Inflammatory macrophage treated with lipopolysaccharide for 1 hour (primary cell): ENCODE results near the gene TMEM167B.

Experiments used
- DNase-seq, 2 donors: peaks; one replicate each; pipeline ENCODE4 v3.0.0-alpha.2; 2020 to 2022

The TMEM167B gene

DNA sequence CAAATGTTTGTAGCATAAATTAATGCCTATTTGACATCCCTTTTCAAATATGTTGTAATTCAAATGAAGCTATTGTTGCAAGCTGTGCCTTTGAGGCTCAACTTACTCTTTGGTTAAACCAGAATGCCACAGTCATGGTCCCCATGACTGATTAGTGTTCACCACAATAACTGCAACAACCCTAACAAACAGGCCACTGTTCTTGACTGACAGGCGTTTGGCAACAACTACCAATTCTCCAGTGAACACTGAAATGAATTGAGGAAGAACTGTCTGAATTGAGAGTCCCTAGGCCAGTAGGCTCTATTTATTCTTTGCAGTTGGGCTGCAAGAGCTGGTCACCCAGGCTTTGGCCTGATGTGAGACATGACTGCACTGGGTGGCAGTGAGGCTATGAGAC lies 6.6 kb upstream of the TMEM167B start:
- DNase-seq, result no peak

DNA sequence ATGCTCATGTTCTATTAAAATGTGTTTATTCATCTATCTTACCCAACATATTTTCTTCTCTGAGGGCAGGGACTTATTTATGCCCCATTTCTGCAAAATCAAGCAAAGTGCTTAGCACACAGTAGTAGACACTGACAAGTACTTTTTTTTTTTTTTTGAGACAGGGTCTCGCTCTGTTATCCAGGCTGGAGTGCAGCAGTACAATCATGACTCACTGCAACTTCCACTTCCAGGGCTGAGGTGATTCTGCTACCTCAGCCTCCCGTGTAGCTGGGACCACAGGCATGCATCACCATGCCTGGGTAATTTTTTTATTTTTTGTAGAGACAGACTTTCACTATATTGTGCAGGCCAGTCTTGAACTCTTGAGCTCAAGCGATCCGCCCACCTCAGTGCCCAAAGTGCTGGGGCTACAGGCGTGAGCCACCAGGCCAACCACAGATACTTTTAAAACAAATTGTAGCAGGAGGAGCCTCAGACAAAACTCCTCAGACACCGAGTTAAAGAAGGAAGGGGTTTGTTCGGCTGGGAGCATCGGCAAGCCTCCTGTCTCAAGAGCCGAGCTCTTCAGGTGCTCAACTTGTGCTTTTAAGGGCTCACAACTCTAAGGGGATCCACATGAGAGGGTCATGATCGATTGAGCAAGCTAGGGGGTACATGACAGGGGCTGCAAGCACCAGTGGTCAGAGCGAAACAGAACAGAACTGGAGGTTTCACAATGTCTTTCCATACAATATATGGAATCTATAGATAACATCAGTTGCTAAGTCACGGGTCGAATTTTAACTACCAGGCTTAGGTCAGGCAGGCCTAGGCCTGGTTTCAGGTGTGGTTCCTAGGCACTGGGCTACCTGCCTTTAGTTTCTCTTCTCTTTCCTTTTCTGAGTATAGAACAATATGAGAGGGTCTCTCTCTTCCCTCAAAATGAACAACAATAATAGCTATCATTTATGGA lies 5.7 kb upstream of the TMEM167B start:
- DNase-seq, result no peak

DNA sequence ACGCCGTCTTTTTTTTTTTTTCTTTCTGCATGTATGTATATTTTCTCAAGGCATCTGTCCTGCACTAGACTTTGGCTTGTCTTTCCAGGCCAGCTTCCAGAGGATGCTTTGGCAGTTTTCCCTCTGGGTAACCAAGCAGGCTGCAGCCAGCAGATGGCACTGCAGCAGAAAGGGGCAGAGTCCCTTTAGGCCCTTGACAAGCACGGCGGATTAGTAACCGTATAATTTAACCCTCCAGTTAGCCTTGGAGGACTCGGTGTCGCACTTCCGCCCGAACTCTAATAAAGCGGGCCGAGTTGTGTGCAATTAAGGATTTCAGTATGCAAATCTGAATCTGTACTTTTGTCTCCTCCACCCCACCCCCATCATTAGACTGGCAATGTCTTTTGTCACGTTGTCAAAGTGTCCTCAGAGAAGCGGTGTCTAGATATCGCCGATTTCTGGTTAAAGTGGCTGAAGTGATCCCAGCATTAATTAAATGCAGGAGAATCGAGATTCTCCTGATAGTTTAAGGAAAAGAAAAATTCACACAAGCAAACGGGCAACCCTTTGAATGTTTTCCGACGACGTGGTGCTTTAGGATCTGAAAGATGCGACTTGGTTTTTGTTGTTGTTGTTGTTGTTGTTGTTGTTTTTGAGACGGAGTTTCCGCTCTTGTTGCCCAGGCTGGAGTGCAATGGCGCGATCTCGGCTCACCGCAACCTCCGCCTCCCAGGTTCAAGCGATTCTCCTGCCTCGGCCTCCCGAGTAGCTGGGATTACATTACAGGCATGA lies 1.1 kb upstream of the TMEM167B start:
- peak in 1 of 2 donors; percentile 16 for DNase-seq

DNA sequence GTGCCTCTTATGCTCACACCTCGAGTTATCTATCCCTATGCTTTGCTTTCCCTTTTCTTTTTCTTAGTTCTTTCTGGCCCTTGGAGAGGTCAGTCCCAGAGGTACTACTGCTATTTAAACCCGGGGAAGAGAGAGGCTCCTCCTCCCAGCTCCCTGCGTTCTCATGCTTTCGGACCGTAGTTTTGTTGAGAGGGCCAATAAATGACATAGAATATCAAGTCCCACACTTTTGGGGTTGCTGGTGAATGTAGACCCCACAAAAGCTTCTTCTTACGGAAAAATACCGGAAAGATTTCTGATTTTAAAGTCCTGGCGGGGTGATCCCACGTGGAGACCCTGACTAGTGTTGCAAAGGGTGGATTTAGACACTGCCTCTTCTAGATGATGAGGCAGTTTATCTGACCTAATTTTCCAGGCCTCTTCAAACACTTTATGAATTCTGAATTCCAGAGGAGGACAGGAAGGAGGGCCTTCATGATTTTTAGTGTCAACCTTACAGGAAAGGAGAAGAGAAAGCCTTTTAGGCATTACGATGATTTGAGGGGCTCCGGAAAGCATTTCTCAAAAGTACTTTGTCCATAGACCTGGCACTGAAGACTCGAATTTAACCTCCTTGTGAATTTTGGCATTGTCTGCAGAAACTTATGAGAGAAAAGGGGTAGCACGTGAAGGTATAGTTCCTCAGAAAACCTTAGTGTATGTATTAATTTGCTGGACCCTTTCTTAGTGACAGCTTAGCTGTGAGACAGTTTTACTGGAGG lies 694 bp downstream of the TMEM167B start:
- DNase-seq, result peak in 1 of 2 donors; percentile 36

DNA sequence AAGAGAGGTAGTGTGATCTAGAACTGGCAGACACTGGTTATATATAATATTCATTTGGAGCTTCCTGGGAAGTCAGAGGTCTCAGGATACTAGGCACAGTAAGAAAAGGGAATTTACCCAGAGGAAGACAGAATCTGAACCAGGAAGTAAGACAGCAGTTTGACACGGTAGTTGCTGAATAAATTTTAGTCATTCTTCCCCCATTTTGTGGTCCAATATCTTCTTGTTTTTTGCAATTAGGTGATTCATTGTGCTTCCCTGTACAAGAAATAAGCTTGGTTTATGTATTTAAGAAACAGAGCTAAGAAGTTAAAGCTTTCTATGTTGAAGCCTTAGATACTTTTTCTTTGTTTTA lies 1.3 kb downstream of the TMEM167B start:
- DNase-seq, result peak; percentile 74 to 79

DNA sequence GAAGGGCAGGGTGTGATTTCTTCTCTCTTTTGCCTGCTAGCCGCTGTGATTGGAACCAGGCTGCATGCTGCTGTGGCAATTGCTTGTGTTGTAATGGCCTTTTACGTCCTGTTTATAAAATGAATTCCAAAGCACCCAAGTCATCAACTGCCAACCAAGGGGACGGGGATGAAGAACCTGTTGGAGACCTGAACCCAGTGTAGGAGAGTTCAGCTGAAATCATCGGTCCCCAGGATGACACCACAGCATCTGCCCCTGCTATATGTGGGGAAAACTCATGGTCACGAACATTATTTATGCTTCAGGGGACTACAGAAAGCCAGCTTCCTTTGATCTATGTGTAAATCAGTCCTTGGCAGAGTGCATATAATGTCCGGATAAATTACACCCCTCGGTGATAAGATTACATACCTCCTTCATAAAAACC lies 3.8 kb downstream of the TMEM167B start:
- no peak for DNase-seq

DNA sequence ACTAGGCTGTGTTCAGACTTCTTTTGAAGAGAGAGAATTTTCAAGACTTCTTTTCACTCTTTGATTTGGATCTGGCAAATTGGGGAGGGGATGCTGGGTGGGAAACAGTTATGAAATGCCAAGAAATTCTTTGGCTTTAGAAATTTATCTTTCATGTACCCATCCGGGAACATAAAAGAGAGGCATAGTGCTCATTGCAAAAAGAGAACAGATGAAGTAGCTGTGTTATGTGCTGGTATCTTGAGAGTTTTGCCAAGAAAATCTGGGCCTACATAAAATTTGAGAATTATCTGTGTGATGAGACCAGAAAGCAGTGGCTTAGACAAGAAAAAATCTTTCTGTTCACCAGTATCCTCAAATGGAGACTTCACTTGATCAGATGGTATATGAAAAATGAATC lies 4.3 kb downstream of the TMEM167B start:
- no peak for DNase-seq

DNA sequence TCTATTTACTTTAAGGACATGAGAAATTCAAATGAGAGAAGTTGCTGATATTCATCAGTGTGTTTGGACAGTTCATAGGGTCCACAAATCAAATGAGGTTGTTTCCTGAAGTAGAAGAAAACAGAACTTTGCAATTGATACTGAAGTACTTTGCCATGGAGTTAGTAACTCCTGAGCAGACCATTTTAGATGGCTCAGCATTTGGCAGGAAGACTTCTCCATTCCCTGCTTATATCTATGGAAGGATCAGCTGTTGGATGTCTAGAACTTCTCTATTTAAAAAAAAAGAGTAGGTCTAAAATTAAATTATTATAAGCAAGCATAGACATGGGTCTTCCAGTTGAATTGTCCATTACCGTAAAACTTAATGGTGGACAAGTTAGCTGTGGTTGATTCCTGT lies 5.1 kb downstream of the TMEM167B start:
- no peak for DNase-seq

DNA sequence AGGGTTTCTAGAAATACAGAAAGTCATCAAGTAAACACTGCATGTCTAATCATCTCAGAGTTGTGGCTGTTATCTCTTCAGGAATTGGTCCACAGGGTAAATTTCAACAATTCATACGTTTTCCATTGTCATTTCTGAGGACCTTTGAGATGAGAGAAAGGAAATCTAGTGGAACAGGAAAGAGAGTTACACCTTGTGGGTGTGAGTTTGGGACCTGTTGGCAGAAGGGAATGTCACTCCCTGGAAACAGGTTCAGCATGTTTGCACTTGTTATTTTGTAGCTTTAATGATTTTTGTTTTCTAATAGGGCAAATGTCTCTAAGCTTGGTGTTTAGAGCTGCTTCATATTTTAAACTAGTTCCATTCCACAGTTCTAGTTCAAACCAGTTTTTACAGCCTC lies 5.6 kb downstream of the TMEM167B start:
- no peak for DNase-seq

DNA sequence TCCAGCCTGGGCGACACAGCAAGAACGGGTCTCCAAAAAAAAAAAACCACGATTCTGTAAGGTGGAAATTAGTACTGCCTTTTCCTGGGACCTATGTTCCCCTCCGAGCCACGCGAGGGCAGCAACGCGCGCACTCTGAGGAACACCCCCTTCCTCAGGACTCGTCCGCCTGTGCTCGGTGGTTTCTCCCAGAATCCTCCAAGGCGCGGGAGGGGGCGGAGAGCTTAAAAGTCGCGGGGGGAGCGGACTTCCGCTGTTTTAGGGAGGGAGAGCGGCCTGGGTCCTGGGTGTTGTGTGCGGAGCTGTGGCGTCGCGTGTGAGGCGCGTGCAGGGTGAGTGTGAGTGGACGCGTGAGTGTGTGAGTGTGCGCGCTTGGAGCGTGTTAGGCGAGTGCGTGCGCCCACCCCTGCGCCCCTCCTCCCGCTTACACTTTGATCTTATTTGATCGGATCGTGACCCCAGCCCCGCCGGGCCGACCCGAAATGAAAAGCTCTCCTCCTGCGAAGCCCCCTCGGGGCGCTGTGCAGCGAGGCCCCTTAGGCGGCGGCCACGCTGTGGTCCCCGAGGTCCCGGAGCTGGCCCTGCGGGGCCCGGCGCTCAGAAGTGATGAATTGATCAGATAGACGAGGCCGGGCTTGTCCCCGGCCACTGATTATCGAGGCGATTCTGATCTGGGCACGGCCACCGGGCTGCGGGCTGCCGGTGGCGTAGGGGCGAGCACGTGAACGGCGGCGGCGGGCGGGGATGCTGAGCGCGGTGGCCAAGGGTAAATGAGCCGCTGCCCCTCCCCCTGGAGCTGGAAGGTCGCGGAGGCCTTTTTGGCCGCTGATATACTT lies 9.6 kb downstream of the TMEM167B start:
- DNase-seq, result peak; percentile 95 to 98

DNA sequence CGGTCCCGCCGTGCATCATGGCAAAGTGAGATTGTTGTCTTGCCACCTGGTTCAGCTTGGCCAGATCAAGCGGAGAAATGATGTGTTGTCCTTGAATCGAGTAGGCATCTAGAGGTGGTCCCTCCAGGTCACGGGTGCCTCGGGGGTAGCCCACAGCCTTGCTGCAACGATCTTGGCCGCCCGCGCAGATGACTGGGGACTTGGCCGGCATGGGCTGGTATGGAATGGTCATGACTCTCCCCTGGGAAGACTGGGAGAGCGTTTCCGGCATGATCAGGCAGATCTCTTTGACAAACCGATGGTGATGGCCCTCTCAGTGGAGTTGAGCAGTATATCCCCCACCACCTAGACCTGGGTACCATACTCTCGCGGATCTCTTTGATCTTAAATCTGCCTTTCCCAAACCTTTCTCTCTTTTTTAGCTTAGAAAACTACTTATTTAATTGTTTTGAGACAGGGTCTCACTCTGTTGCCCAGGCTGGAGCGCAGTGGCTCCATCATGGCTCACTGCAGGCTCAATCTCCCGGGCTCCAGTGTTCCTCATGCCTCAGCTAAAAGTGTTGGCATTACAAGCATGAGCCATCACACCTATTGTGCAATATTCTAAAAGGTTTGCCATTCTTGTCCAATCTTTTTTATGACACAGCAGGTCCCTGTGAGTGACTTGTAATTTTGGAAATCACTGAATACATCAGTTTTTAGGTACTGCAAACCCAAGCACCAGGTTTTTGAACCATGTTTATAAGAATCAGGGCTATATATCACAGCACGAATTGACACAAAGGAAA lies 14.0 kb downstream of the TMEM167B start:
- peak; percentile 45 to 59 for DNase-seq

DNA sequence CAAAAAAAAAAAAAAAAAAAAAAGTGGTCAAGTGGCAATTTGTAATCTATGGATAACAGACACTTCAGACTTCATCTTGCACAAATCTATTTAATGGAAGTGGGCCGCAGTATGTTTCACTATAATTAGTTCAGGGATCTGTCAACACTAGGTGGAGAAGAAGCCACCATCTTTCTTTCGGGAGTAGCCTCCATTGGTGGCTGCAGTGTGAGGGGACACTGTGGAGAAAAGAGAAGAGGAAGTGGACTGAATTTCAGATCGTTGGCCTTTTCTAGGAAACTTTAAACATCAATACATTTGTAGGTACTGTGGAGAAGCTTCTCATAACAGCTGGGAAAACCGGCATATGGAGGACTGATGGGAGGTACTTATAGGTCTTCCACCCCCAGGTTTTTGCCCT lies 15.3 kb downstream of the TMEM167B start:
- no peak for DNase-seq

DNA sequence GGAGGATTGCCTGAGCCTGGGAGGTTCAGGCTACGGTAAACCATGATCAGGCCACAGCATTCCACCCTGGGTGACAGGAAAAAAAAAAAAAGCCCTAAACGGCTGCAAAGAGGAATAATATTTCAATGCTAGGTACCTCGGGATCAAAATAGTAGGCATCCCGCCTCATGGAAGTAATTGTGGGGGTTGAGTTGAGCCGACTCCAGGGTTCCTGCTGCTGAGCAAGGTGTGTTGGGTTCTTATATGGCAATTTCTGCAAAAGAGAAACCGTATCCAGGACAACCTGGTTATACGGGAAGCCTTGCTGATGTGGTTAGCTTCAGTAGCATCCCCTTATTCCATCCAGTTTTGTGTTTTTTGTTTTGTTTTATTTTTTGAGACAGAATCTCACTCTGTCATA lies 17.2 kb downstream of the TMEM167B start:
- no peak for DNase-seq

DNA sequence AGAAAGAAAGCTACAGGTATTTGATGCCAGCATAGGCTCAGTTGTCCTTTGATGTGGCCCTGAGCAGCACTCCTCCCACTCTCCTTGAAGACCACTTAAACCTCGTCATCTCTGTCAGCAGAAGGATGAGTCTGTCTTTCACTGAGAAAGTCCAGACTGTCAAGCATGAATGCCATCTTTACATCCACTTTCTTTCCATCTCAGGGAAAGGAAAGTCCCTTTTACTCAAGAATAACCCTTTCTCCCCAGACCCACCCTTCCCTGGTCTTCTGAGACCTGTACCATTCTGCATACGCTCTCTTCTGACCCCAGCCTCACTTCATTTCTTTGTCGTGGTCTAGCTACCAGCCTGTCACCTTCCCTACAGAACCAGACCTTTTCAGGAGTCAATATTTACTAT lies 19.3 kb downstream of the TMEM167B start:
- no peak for DNase-seq

DNA sequence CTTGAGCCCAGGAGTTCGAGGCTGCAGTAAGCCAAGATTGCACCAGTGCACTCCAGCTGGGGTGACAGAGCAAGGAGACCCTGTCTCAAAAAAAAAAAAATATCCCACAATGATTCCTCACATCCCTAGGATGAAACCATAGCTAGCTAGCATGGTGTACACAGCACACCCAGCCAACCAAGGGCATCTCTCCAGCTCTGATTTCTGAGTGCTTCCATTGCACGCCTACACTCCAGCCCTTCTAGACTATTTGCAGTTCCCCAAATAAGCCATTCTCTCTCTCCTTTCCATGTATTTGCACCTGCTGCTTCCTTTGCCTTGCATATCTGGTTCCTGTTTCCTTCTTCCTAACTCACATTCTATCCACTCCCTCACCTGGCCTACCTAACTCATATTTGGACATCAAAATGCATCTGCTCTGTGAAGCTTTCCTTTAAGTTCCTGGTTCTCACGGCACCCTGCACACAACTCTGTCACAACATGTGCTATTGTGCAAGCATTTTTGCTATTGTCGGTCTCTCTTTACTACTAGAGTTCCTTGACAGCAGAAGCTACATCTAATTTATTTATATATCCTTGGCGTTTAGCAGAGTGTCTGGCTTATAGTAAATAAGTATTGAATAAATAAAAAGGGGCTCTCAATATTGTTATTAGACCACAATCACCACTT lies 21.0 kb downstream of the TMEM167B start:
- peak; percentile 65 to 77 for DNase-seq

DNA sequence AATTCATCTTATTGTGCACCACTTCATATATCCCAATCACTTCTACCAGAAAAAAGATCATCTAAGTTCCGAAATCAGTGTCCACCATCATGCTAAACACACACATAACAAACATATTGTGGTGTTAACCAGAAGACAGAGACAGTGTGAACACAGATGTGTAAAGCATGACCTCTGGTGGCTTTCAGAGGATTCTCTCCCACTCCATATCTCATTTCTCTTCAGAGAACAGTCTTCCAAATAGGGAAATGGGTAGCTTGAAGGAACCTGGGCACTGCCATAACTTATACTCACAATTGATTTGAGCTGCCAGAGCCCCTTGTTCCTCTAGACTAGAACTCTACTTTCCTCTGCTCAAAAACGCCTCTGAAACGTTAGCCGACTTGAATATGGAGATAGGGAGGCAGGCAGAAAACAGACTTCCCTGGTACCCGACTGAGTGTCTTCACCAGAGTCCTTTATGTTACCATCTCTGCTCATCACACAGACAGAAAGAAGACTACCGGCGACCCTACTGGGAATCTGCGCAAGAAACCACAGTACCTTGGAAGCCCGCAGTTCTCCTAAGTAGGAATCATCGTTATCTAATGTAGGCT lies 21.6 kb downstream of the TMEM167B start:
- DNase-seq, result peak; percentile 29 to 30

DNA sequence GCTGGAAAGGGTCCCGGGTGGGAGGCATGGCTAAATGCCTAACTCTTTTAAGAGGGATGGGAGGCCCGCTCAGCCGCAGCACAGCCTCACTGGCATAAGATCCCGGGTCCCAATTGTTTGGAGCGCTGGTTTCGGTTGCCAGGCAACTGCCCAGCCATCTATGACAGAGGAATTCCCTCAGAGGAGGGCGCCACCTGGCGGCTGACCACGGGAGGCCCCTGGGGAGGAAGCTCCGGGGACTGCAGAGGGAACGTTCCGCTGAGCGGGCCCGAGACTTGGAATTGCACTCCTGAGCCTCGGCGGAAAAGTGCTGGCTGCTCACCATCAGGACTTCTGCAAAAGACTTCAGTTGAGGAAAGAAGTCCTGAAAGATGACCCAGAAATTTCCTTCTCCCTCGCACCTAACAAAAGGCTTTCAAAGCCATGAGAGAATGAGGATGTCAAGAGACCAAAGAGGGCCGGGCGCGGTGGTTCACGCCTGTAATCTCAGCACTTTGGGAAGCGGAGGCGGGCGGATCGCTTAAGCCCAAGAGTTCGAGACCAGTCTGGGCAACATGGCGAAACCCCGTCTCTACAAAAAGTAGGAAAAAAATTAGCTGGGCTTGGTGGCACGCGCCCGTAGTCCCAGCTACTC lies 22.2 kb downstream of the TMEM167B start:
- DNase-seq, result peak; percentile 79 to 96

DNA sequence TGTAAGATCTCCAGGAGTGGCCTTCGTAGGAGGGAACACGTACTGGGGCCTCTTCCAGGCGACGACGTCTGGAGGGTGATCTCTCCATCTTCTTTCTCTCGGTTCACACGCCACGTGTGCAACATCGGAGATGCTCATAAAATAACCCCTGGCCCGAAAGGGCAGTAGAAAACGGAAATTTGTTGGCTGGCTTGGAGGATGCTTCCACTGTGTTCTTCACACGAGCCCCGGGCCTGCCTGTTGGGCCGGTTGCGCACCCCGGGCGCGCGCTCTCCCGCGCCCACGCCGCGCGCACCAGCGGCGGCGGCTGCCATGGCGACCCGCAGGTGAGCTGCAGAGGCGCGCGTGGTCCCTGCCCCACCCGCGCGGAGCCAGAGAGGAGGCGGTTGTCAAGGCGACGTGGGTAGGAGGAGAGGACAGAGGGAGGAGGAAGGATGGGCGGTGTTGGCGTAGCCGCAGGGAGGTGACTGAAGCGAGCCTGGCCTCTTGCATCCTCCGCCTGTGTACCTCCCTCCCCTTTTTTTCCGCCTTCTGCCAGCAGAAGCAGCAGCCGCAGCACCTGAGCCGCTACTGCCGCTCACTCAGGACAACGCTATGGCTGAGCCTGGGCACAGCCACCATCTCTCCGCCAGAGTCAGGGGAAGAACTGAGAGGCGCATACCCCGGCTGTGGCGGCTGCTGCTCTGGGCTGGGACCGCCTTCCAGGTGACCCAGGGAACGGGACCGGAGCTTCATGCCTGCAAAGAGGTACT lies 23.2 kb downstream of the TMEM167B start, which contains the start of gene ELAPOR1:
ELAPOR1 (plus strand) TSS at position 526 of the 752 bp plus-strand sequence; CDS start at position 595, 69 bp downstream.
- DNase-seq, result no peak

DNA sequence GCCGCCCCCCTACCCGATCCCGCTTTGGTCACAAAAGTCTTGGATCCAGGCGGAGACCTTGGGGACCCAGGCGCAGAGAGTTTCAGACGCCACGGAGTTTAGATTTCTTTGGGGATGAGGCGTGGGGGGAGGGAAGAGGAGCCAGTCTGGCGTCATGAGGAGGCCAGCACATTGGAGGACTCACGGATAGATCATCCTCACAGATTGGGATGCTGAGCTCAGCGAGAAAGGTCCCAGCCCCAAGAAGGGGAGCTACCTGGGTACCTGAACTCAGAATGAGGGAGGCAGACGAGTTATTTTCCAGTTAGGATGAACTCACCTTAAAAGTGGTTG lies 23.7 kb downstream of the TMEM167B start:
- DNase-seq, result no peak
